ENCODE results near the gene FAM3C. TPM values are rescaled to one million over a fixed set of nuclear protein-coding genes. Genes with fewer than 3 reads are reported as not detected.
A peak's percentile ranks its signal among the peaks of the same experiment; 100 is the strongest.

Gene FAM3C
- total RNA-seq, 4 donors from 2014 or later = 38.9 to 52.0 (median 43.8) TPM

DNA sequence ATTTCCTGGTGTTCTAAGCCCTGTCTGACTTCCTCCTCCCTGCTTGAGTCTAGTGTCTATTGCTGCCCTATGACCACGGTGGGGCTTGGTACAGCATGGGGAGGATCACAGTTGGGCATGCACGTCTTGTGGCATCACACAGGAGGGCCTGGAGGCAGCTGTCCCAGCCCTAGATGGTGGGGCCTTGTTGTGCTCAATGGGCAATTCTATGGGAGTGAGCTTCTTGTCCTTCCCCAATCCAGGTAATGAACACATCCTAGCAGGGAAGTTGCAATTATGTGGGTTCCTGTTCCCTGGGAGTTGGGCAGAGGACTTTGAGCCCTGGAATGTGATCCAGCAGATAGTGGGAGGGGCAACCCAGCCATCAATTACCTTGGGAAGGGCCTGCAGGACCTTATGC lies 10.8 kb upstream of the FAM3C start:
- Histone ChIP-seq H3K36me3 (no peaks in the 10 kb centered on the region), H3K27me3 (no peaks in the 10 kb centered on the region), H3K4me1 (no peaks in the 10 kb centered on the region), H3K9me3 (no peaks in the 10 kb centered on the region), H3K27ac (no peak overlapping the region), H3K4me3 (no peak overlapping the region)
- no peak for TF ChIP-seq POLR2A (IDR thresholded peaks at IDR 0.05)
- TF ChIP-seq EP300 (IDR thresholded peaks at IDR 0.05) = no peak
- TF ChIP-seq, protein P1, sequence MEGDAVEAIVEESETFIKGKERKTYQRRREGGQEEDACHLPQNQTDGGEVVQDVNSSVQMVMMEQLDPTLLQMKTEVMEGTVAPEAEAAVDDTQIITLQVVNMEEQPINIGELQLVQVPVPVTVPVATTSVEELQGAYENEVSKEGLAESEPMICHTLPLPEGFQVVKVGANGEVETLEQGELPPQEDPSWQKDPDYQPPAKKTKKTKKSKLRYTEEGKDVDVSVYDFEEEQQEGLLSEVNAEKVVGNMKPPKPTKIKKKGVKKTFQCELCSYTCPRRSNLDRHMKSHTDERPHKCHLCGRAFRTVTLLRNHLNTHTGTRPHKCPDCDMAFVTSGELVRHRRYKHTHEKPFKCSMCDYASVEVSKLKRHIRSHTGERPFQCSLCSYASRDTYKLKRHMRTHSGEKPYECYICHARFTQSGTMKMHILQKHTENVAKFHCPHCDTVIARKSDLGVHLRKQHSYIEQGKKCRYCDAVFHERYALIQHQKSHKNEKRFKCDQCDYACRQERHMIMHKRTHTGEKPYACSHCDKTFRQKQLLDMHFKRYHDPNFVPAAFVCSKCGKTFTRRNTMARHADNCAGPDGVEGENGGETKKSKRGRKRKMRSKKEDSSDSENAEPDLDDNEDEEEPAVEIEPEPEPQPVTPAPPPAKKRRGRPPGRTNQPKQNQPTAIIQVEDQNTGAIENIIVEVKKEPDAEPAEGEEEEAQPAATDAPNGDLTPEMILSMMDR (IDR thresholded peaks at IDR 0.05) = no peak
- DNase-seq (ENCODE audit: low spot score in 2 of 2) = no peak
- WGBS, 2 donors = 88 to 98% methylated on average over 2 of the region's 2 CpGs

DNA sequence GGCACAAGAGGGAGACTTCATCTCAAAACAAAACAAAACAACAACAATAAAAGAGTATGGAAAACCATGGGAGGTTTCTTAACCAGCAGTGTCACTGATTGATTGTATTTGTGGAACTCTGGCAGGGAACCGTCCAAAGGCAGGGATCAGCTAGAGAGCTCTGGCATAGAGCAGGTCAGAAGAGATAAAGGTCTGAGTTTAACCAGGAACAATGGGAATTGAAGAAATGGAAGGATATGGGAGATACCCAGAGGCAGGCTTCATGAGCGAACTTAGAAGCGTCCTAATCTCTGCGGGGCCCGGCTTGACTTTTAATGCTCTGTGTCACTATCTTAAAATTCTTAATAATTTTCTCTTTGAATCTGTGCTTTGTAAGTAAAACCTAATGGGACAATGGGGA lies 10.4 kb upstream of the FAM3C start:
- Histone ChIP-seq H3K36me3 (no peaks in the 10 kb centered on the region), H3K4me3 (no peak overlapping the region), H3K4me1 (no peaks in the 10 kb centered on the region), H3K9me3 (no peaks in the 10 kb centered on the region), H3K27me3 (no peaks in the 10 kb centered on the region), H3K27ac (no peak overlapping the region)
- no peak for DNase-seq (ENCODE audit: low spot score in 2 of 2)
- TF ChIP-seq POLR2A (IDR thresholded peaks at IDR 0.05) = no peak
- no peak for TF ChIP-seq EP300 (IDR thresholded peaks at IDR 0.05)
- TF ChIP-seq, protein P1 (IDR thresholded peaks at IDR 0.05) = no peak
- 91 to 94% methylated on average over 5 of the region's 5 CpGs for WGBS, 2 donors

DNA sequence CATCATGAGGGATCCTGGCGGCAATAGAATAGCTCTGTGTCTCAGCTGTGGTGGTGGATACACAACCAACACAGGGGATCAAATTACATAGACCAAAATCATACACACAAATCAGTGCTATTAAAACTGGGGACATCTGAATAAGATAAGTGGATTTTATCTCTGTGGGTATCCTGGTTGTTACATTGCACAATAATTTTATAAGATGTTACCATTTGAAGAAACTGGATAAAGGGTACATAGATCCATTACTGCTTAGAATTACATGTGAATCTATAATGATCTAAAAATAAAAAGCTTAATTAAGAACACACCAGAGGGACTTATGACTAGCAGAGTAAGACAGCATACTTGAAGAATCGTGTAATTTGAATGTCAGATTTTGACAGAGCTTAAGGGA lies 8.2 kb upstream of the FAM3C start:
- no peak for TF ChIP-seq EP300 (IDR thresholded peaks at IDR 0.05)
- TF ChIP-seq, protein P1 (IDR thresholded peaks at IDR 0.05) = no peak
- TF ChIP-seq POLR2A (IDR thresholded peaks at IDR 0.05) = no peak
- H3K27me3 ChIP-seq = no peaks in the 10 kb centered on the region
- no peaks in the 10 kb centered on the region for H3K36me3 ChIP-seq
- H3K27ac ChIP-seq = no peak overlapping the region
- no peaks in the 10 kb centered on the region for H3K4me1 ChIP-seq
- no peak for DNase-seq (ENCODE audit: low spot score in 2 of 2)
- no peaks in the 10 kb centered on the region for H3K9me3 ChIP-seq
- H3K4me3 ChIP-seq = no peak overlapping the region
- 85 to 90% methylated on average over 2 of the region's 2 CpGs for WGBS, 2 donors

DNA sequence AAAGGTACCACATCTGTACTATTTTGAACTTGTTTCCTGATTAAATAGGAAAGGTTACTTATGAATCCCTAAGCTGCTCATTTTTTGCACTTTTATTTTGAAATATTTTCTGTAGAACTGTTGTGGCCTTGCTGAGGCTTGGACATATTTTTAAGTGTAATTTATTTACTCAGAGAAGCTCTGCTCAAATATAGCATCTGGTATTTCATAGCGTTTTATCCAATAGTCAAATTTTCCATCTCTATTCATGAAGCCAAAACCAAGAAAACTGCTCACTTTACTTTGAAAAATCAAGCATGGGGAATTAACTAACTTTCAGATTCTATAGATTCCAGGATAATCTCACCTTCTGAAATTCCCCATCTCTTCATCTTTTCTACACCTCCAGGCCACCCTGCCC lies 6.6 kb upstream of the FAM3C start:
- H3K36me3 ChIP-seq = no peaks in the 10 kb centered on the region
- DNase-seq (ENCODE audit: low spot score in 2 of 2) = no peak
- TF ChIP-seq EP300 (IDR thresholded peaks at IDR 0.05) (no peak), POLR2A (IDR thresholded peaks at IDR 0.05) (no peak)
- TF ChIP-seq, protein P1 (IDR thresholded peaks at IDR 0.05) = no peak
- no peaks in the 10 kb centered on the region for H3K4me1 ChIP-seq
- H3K9me3 ChIP-seq = no peaks in the 10 kb centered on the region
- whole genome bisulfite sequencing, 2 donors = 35 to 36% methylated on average over 1 of the region's 1 CpG
- H3K27ac ChIP-seq = no peak overlapping the region
- no peaks in the 10 kb centered on the region for H3K27me3 ChIP-seq
- H3K4me3 ChIP-seq = no peak overlapping the region

DNA sequence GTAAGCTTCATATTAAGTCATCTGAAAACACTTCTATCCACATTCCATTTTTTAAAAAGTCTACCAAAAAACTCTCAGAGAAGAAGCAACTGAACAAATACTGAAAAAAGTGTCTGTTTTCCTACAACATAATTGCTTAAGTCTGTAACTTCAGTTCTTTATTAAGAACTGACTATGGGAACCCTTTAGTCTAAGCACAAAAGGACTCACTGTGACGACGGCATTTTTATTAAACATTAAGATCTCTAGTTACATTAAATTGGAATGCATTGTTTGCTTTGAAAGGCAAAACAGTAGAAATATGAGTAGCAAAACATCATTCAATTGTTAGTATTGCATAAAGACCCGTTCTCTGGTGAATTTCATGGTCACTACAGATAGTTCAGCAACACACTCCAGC lies 5.8 kb upstream of the FAM3C start:
- H3K36me3 ChIP-seq = no peaks in the 10 kb centered on the region
- H3K4me3 ChIP-seq = no peak overlapping the region
- peaks cover 0 to under 1% (median 0%) of the 10 kb centered on the region in 4 donors for H3K4me1 ChIP-seq
- H3K27ac ChIP-seq = peak overlapping the region in 1 of 4 donors; percentile 32
- TF ChIP-seq EP300 (IDR thresholded peaks at IDR 0.05) = no peak
- TF ChIP-seq POLR2A (IDR thresholded peaks at IDR 0.05) = no peak
- TF ChIP-seq, protein P1 (IDR thresholded peaks at IDR 0.05) = no peak
- no peaks in the 10 kb centered on the region for H3K27me3 ChIP-seq
- no peaks in the 10 kb centered on the region for H3K9me3 ChIP-seq
- 27 to 30% methylated on average over 3 of the region's 3 CpGs for WGBS, 2 donors
- no peak for DNase-seq (ENCODE audit: low spot score in 2 of 2)
